ENCODE measurements around the gene FYCO1.

- TF ChIP-seq CTCF (IDR thresholded peaks at IDR 0.05; ENCODE audit: insufficient read depth, low read length) (no peak), POLR2AphosphoS5 (IDR thresholded peaks at IDR 0.05; ENCODE audit: low read depth) (no peak), SPI1 (IDR thresholded peaks at IDR 0.05; ENCODE audit: borderline replicate concordance, low read depth) (no peak), REST (IDR thresholded peaks at IDR 0.05; ENCODE audit: insufficient replicate concordance, low read depth) (no peak)
Observed at GRCh38 chr3:45994419-45995235, 997 bp downstream of the FYCO1 start.

Data from HL-60 (cell line).